IPS DF 6.9 (cell line): ENCODE results near the gene ILKAP.

Source experiments
- DNase-seq: peaks from one replicate; pipeline ENCODE4 v3.0.0-alpha.2; 2013; ENCODE audit warnings: low read depth, low spot score
- H3K27ac ChIP-seq: one replicate; pipeline ENCODE4 v1.5.1; 2013; ENCODE audit warnings: low read length, control low read depth
- H3K27me3 ChIP-seq: 2 replicates; pipeline ENCODE4 v1.6.1; 2013; ENCODE audit warnings: mild to moderate bottlenecking, low read length; ENCODE audit not compliant: control insufficient read depth, insufficient read depth
- H3K36me3 ChIP-seq: 2 replicates; pipeline ENCODE4 v1.6.1; 2013; ENCODE audit warnings: low read length; ENCODE audit not compliant: control insufficient read depth, insufficient read depth
- H3K4me1 ChIP-seq: 2 replicates; pipeline ENCODE4 v1.6.1; 2013; ENCODE audit warnings: low read length; ENCODE audit not compliant: control insufficient read depth, insufficient read depth
- H3K4me3 ChIP-seq: 2 replicates; pipeline ENCODE4 v1.5.1; 2013; ENCODE audit warnings: mild to moderate bottlenecking, low read length
- H3K9me3 ChIP-seq: 2 replicates; pipeline ENCODE4 v1.6.1; 2013; ENCODE audit warnings: low read length, inconsistent platforms; ENCODE audit not compliant: control insufficient read depth, insufficient read depth
- WGBS: extraction: QIAGEN DNeasy Blood & Tissue Kit; methylation state at CpG from one replicate; pipeline ENCODE4 v1.1.7; 2013; ENCODE audit warnings: mixed read lengths, missing lambda C conversion rate; ENCODE audit not compliant: insufficient read length, insufficient coverage; 5-methylcytosine and 5-hydroxymethylcytosine counted together

The ILKAP gene

DNA sequence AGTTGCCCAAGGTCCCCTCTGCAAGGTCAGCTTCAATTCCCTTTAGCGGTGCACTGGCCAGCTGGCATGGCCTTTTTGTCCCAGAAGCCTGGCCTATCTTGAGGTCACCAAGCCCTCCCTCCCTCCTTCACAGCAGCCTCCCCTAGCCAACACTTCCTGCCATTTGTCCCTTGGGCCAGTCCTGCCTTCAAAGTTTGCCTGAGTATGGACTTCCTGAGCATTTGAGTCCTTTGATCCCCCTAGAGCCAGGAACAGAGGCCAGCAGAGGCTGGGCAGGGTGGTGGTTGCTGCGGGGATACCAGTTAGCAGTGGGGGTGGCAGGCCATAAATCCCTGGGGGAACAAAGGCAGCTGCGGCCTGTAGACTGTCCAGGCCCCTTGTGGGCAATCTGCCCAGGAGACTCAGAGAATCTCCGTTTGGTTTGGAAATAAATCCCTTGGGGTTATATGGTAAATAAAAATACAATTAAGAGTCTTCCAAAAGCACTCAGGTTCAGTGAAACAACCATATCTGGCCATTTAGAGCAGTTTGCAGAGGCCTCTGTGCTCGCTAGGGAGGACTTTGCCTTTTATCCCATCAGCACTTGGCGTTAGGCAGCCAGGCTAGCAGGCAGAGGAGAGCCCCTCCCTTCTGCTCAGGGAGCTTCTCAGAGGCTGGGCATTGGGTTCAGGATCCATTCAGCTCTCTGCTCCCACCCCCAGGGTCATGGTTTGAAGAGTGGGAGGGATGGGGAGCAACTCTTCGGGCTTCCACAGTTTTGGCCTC, 39.4 kb upstream of the ILKAP start:
- peaks cover 4% of the 10 kb centered on the region; the same call in 1 of the 2 replicates for H3K27me3 ChIP-seq
- peaks cover 2% of the 10 kb centered on the region for H3K4me1 ChIP-seq
- H3K36me3 ChIP-seq = no peaks in the 10 kb centered on the region
- WGBS = no CpG with 5 or more reads among the region's 7 CpGs
- H3K4me3 ChIP-seq = no peak overlapping the region
- DNase-seq = no peak
- no peak overlapping the region for H3K27ac ChIP-seq
- H3K9me3 ChIP-seq = no peaks in the 10 kb centered on the region

DNA sequence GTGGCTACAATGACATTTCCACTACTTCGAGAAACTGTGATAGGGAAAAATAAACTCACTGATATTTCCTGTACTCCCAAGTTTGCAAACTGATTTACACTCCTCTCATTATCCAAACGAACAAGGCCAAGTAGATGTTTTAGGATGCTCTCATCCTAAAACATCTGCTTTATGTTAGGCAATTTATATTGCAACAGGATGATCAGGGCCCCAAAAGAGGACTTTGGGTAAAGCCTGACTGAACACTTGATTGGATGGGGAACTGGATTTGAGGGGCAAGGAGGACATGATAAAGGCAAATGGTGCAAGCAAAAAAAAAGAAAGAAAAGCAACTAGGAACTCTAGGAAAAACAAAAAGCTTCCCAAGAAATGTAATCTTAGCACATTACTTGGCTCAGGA, 38.5 kb upstream of the ILKAP start:
- H3K4me1 ChIP-seq = peaks cover 2% of the 10 kb centered on the region
- H3K36me3 ChIP-seq = no peaks in the 10 kb centered on the region
- WGBS = no CpG with 5 or more reads among the region's 2 CpGs
- H3K9me3 ChIP-seq = no peaks in the 10 kb centered on the region
- H3K27ac ChIP-seq = no peak overlapping the region
- H3K4me3 ChIP-seq = no peak overlapping the region
- H3K27me3 ChIP-seq = peaks cover 7% of the 10 kb centered on the region; the same call in 1 of the 2 replicates
- no peak for DNase-seq

DNA sequence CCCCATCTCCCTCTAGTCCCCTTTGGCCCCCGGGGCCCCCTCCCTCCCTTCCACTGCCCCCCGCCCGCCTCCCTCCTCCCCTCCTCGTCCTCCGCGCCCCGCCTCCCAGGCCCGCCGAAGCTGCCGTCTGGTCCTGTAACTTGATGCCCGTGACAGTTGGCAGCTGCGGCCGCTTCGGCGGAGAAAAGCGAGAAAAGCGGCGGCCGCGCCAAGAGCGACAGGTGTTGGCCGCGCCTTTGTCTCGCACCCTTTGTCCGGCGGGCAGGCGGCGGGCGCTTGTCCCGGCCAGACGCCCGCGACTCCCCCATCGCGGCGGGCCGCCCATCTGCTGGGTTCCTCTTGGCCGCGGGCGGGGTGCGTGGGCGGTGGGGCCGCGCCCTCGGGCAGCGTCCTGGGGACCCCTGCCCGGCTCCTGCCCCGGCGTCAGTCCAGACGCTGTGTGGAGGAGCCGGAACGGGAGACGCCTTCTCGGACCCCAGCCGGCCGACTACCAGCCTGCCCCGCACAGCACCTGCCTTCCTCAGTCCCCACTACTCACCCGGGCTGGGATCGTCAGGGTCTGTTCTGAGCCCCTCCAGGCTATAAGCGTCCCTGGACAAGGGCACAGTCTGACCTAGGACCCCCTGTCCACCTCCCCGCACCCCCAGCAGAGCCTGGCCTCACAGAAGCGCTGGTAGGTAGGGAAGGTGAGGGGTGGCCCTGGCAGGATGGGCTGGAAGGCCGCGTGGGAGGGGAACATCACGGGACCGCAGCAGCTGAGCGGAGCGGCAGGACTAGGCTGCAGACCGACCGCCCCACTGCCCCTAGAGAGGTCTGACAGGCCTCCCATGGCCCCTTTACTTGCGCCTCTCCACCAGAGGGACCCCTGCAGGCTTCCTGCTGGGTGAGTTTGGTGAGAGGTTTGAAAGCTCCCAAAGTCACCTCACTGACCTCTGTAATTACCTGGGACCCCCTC, 37.5 kb upstream of the ILKAP start:
- DNase-seq = no peak
- Histone ChIP-seq H3K36me3 (no peaks in the 10 kb centered on the region), H3K27me3 (peaks cover 7% of the 10 kb centered on the region; the same call in 1 of the 2 replicates), H3K4me1 (peaks cover 2% of the 10 kb centered on the region), H3K9me3 (no peaks in the 10 kb centered on the region), H3K4me3 (peak overlapping the region; percentile 55; the same call in 1 of the 2 replicates), H3K27ac (no peak overlapping the region)
- no CpG with 5 or more reads among the region's 71 CpGs for WGBS

DNA sequence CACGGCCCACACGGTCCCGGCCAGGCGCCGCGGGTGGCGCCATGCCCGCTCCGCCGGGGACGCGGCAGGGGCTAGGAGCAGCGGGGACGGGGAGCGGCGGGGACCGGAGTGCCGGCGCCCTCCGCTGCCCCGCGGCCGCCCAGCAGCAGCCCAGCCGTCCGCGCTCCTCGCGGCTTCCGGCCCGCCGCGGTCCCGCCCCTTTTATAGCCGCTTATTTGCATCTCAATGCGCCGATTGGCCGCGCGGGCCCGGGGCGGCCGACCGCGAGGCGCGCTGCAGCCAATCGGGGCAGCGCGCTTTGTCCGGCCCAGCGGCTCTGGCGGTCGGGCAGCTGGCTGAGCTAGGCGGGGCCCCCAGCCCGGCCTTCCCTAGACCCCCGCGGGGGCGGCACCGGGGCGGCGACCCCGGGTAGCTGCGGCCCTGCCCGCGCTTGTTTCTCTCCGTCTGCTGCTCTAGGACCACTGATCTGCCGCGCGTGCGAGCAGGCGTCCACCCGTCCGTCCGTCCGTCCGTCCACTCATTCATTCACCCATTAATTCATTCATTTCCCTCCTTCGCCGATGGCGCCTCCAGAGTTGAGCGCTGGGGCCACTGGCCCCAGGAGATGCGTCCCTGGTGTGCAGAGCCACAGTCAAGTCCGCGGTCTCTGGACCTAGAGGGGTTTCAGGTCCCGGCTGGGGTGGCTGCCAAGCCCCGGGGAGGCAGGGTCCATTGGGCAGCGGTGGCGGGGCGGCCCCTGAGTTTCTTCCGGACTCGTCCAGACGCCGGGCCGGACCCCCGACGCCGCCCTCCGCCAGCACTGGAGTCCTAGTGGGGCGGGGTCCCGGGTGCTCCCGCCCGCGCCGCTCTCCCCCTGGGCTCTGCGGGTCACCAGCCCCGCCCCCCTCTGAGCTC, 36.6 kb upstream of the ILKAP start, which contains the start of gene HES6:
HES6 (minus strand) TSS at position 176 of the 894 bp plus-strand sequence; CDS start at position 43, 133 bp downstream.
- Histone ChIP-seq H3K27me3 (peaks cover 10% of the 10 kb centered on the region; the same call in 1 of the 2 replicates), H3K9me3 (no peaks in the 10 kb centered on the region), H3K4me3 (peak within 1 kb of the TSS; percentile 86), H3K36me3 (no peaks in the 10 kb centered on the region), H3K4me1 (peaks cover 2% of the 10 kb centered on the region), H3K27ac (no peak within 1 kb of the TSS)
- DNase-seq = peak; percentile 68
- WGBS = no CpG with 5 or more reads among the region's 105 CpGs

DNA sequence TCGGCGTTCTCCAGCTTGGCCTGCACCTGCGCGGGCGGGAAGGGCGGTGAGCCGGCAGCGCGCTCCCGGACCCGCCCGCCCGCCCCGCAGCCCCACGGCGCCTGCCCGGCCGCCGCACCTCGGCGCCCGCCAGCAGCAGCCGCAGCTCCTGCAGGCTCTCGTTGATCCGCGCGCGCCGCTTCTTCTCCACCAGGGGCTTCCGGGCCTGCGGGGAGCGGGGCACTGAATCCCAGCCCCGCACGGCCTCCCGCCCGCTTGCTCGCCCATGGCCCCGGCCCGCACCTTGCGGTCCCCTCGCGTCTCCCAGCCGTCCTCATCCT, 36.0 kb upstream of the ILKAP start:
- WGBS = no CpG with 5 or more reads among the region's 43 CpGs
- H3K4me1 ChIP-seq = peaks cover 2% of the 10 kb centered on the region
- H3K27ac ChIP-seq = no peak overlapping the region
- H3K36me3 ChIP-seq = no peaks in the 10 kb centered on the region
- H3K9me3 ChIP-seq = no peaks in the 10 kb centered on the region
- H3K27me3 ChIP-seq = peaks cover 10% of the 10 kb centered on the region; the same call in 1 of the 2 replicates
- H3K4me3 ChIP-seq = peak overlapping the region; percentile 86
- DNase-seq = no peak

DNA sequence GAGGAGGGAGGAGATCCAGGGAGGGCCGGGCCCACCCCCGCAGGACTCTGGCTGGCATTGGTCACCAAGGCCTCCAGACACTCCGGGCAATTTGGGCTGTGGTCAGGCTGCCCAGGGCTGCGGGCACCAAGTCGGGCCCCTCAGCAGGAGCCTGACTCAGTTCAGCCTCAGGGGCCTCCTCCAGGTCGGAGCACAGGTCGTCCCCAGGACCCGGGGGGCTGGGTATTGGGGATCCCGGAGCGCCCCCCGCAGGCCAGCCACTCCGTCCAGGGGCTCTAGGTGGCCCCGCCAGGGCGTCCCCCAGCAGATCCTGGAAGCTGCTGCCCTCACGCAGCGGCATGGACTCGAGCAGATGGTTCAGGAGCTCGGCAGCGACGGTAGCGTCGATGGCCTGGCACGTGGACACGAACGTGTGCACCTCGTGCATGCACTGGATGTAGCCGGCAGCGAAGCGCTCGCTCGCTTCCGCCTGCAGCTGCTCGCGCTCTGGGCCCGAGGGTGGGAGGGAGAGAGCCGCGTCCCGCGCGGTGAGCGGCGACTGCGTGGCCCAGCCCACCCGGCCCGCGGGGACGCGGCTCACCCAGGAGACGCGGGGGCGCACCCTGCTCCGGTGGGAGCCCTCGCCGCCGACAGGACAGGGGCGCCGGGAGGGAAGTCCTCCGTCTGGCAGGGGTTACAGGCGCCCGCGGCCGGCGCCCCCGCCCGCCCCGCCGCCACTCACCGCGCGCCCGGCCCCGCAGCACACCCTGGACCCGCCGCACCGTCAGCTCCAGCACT, 35.5 kb upstream of the ILKAP start:
- H3K27me3 ChIP-seq = peaks cover 10% of the 10 kb centered on the region; the same call in 1 of the 2 replicates
- no peak overlapping the region for H3K27ac ChIP-seq
- DNase-seq = no peak
- no CpG with 5 or more reads among the region's 75 CpGs for WGBS
- peaks cover 2% of the 10 kb centered on the region for H3K4me1 ChIP-seq
- peak overlapping the region; percentile 86; the same call in 1 of the 2 replicates for H3K4me3 ChIP-seq
- H3K9me3 ChIP-seq = no peaks in the 10 kb centered on the region
- H3K36me3 ChIP-seq = no peaks in the 10 kb centered on the region

DNA sequence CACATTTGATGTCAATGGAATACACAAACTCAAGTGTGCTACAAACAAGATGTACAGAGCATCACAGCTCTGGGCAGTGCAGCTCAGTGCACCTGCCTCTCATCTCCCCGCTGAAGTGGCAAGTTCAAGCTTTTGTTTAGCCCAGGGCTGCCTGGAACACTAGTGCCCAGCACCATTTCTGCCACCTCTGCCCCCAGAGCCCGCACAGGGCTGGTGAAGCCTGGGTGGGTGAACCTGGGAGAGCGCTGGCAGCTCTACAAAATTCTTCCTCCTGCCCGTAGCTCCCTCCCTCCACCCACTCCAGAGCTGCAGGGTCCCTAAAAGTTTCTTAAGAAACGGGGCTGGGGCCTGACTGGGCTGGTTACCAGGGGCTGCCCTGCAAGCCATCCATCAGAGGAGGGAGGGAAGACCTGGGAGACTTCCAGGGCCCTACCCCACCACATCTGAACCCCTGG, 34.8 kb upstream of the ILKAP start:
- no CpG with 5 or more reads among the region's 5 CpGs for WGBS
- no peak overlapping the region for H3K4me3 ChIP-seq
- H3K36me3 ChIP-seq = no peaks in the 10 kb centered on the region
- H3K27ac ChIP-seq = no peak overlapping the region
- H3K9me3 ChIP-seq = no peaks in the 10 kb centered on the region
- no peaks in the 10 kb centered on the region; the same call in none of the 2 replicates for H3K4me1 ChIP-seq
- peaks cover 10% of the 10 kb centered on the region; the same call in 1 of the 2 replicates for H3K27me3 ChIP-seq
- no peak for DNase-seq

DNA sequence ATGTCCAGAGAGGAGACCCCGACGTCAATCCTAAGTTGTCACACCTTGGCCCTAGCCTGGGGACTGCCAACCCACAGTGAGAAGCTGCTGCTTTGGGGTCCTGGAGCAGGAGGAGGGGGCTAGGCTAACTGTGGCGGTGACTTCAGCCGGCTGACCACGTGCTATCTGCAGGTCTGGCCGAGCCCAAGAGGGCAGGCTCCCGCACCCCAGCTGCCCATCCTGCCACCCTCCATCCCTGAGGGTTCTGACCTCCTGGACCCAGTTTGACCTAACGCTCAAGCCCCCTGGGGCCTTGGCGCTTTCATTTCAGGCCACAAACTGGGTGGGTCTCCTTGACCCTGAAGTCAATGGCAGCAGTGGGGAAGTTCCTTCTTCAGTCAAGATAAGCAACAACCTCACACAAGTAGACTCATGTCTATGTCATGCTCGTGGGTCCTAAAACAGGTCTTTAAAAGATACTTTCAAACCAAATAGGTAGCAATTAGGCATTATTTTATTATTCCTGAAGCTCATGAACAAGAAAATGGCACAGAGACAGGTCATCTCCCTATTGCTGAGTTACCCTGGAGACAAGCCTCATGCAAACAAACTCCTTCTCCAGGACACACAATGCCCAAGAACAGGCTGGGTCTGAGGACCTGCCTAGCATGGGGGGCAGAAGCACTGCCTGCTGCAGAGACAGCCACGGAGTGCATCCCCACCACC, 34.1 kb upstream of the ILKAP start:
- H3K4me3 ChIP-seq = no peak overlapping the region
- H3K36me3 ChIP-seq = no peaks in the 10 kb centered on the region
- H3K27ac ChIP-seq = no peak overlapping the region
- H3K27me3 ChIP-seq = peaks cover 10% of the 10 kb centered on the region; the same call in 1 of the 2 replicates
- WGBS = no CpG with 5 or more reads among the region's 11 CpGs
- no peak for DNase-seq
- H3K4me1 ChIP-seq = no peaks in the 10 kb centered on the region; the same call in none of the 2 replicates
- no peaks in the 10 kb centered on the region for H3K9me3 ChIP-seq

DNA sequence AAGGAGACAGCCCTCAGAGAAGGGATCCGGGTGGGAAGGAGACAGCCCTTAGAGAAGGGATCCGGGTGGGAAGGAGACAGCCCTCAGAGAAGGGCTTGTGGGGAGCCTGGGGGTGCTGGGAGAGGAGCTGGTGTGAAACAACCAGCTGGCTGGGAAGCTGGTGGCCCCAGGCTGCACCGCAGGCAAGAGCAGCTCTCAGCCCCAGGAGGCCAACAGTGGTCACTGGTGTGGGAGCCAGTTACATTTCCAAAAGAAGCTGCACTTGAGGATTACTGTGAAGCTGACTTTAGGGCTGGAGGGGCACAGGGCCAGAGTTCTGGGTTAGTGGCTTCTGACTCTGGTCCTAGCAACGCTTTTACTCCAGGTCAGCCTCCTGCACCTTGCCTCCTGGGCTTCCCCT, 33.1 kb upstream of the ILKAP start:
- Histone ChIP-seq H3K36me3 (no peaks in the 10 kb centered on the region), H3K27ac (no peak overlapping the region), H3K4me1 (no peaks in the 10 kb centered on the region; the same call in none of the 2 replicates), H3K4me3 (no peak overlapping the region), H3K27me3 (peaks cover 10% of the 10 kb centered on the region; the same call in 1 of the 2 replicates), H3K9me3 (no peaks in the 10 kb centered on the region)
- WGBS = no CpG with 5 or more reads among the region's 4 CpGs
- no peak for DNase-seq
